GM12872 (cell line): ENCODE data around the gene TBC1D30.

ENCODE experiments used
- TF ChIP-seq, protein P1 (sequence below): IDR thresholded peaks from 3 replicates; pipeline ENCODE4 v1.5.1; 2011; ENCODE audit warnings: low read depth, mild to moderate bottlenecking, low read length, moderate library complexity; ENCODE audit not compliant: insufficient read depth

TBC1D30 gene

DNA sequence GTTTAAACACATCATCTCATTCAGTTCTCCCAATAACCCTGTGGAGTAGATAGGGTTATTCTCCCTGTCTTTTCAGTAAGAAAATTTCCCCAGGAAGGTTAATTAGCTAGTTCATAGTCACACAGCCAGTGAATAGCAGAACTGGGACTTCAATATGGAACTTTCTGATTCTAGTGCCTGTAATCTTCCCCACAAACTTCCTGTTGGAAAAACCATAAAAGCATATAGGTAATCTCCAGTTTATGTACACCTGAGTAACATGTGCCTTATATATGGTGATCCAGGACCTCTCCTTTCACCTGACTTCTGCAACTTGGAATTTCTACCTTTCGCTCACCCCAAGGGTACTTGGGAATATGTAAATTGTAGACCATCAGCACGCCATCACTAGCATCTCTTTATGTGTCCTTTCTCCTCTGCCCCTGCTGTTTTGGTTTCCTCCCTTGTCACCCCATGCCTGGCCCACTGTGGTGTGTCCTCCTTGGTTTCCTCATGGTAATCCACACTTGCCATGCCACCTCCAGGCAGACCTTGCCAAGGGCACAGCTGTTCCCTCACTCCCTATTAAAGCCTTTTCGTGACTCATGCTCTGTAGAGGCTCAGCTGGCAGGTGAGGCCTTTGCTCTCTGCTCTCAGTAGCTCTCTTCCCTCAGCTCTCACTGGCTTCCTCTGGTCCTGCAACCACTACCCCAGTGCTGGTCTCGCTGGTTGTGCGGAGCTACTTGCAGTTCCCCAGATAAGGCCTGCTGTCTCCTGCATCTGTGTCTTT, 16.7 kb downstream of the TBC1D30 start:
- TF ChIP-seq, protein P1, sequence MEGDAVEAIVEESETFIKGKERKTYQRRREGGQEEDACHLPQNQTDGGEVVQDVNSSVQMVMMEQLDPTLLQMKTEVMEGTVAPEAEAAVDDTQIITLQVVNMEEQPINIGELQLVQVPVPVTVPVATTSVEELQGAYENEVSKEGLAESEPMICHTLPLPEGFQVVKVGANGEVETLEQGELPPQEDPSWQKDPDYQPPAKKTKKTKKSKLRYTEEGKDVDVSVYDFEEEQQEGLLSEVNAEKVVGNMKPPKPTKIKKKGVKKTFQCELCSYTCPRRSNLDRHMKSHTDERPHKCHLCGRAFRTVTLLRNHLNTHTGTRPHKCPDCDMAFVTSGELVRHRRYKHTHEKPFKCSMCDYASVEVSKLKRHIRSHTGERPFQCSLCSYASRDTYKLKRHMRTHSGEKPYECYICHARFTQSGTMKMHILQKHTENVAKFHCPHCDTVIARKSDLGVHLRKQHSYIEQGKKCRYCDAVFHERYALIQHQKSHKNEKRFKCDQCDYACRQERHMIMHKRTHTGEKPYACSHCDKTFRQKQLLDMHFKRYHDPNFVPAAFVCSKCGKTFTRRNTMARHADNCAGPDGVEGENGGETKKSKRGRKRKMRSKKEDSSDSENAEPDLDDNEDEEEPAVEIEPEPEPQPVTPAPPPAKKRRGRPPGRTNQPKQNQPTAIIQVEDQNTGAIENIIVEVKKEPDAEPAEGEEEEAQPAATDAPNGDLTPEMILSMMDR = no peak

DNA sequence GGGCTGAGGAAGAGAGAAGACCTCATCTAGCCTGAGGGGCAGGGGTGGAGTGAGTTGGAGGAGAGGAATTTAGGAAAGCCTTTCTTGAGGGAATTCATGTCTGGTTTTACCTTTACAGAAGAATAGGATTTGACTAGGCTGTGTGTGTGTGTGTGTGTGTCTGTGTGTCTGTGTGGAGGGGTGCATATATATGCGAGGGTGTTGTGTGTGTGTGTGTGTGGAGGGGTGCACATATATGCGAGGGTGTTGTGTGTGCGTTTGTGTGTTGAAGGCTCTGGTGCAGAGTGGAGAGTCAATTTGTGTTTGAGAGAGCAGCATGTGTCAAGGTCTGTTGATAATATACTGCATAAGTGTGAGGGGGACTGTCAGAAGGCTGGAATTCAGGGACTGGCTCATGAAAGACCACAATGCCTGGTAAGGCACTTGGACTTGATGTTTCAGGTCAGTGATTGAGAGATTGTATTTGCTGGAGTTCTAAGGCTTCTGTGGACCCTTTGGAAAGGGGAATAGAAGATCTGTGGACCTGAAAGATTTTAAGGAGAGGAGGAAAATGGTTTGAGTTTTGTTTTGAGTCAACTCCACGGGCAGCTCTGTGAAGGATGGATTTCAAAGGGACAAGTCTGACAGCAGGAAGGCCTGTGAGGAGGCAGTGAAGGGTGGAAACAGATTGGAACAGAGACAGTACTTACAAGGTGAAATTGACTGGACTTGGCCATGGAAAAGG, 34.6 kb downstream of the TBC1D30 start:
- TF ChIP-seq, protein P1 = no peak

DNA sequence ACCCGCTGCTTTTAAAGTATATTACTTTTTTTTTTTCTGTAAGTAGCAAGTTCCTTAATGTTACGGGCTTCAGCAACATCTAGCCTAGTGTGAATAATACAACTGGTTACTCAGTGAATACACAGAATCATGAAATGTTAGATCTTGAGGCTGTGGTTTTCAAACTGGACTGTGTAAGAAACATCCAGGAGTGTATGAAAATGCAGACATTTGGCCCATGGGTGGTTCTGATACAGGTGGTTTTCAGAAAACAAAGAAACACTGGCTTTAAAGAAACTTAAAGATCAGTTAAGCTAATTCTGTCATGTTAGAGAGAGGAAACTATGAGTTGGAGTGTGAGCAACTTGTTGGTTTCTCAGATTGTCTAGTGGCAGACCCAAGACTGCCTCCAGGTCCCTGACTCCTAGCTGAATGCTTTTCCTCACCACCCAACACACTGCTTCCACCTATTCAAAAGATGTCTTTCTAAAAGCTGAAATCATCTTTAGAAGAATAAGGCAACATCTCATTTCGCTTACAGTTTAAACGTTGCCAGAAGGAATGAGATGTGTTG, 36.1 kb downstream of the TBC1D30 start:
- TF ChIP-seq, protein P1 = no peak

DNA sequence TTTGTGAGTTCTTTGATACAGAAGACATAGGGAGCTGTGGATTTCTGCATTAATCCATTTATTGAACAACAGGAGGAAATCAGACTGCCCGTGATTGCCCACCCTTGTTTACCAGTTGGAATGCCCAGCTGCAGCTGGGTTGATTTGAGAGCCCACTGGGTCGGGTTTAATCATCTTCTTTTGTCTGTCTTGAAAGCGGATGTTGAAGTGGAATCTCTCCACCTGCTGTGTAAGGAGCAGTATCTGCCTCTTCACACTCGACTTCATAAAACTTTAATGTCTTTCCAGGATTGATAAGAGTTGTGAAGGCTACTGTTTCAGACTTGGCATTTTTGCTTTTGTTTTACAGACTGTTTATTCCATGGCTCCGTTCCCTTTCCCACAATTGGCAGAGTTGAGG, 39.9 kb downstream of the TBC1D30 start:
- TF ChIP-seq, protein P1 = no peak

DNA sequence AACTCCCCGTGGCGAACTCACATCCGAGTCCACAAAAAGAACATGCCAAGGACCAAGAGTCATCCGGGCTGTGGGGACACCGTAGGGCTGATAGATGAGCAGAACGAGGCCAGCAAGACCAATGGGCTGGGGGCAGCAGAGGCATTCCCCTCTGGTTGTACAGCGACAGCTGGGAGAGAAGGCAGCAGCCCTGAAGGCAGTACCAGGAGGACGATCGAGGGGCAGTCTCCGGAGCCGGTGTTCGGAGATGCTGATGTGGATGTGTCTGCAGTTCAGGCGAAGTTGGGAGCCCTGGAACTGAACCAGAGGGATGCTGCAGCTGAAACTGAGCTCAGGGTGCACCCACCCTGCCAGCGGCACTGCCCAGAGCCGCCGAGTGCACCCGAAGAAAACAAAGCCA, 50.7 kb downstream of the TBC1D30 start:
- TF ChIP-seq, protein P1 = no peak

DNA sequence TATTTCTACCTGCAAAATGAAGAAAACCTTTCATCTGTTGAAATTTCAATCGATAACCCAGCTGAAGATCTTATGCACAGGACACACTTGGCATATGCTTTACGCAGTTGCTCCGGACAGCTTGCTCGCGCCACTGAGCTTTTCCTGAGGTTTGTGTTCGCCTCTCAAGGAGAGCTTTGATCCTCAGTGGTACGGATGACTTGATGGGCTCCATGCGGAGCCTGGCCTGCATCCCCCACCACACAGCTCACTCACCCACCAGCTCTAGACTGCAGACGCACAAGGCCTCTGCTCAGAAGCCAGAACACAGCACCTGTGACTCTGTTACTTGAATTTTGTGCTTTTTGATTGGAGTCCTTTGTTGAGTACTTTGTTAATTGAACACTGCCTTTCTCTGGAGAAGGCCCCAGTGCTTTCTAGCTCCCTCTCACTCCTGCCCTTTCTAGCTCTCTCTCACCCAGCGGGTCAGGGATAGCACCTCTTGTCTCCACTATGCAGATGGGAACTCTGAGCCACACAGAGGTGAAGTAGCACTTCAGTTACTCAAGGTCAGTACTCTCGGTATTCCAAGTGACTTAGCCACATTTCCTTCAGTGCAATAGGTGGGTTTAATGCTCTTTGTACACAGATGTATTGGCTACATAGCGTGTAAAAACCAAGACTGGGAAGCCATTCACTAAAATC, 52.1 kb downstream of the TBC1D30 start:
- TF ChIP-seq, protein P1 = no peak
